Kidney epithelial cell (primary cell): Measurements from ENCODE around the gene DCP2. TPM values are rescaled to one million over a fixed set of nuclear protein-coding genes. Genes with fewer than 3 reads are reported as not detected.

ENCODE experiments used
- DNase-seq: peaks from one replicate; pipeline ENCODE4 v3.0.0-alpha.2; 2010; ENCODE audit warnings: low read depth
- H3K27me3 ChIP-seq: 2 replicates; pipeline ENCODE4 v1.6.0; 2011; ENCODE audit warnings: low read length; ENCODE audit not compliant: control insufficient read depth, insufficient read depth
- H3K36me3 ChIP-seq: 2 replicates; pipeline ENCODE4 v1.5.1; 2011; ENCODE audit warnings: low read length; ENCODE audit not compliant: control insufficient read depth, insufficient read depth
- H3K4me3 ChIP-seq: 2 replicates; pipeline ENCODE4 v1.5.1; 2011; ENCODE audit warnings: low read depth, mild to moderate bottlenecking, control low read depth, low read length
- CTCF ChIP-seq: IDR thresholded peaks from 2 replicates; pipeline ENCODE4 v1.5.1; 2011; ENCODE audit warnings: mild to moderate bottlenecking, moderate library complexity, low read length, control low read depth, inconsistent platforms; ENCODE audit not compliant: insufficient read depth, poor library complexity, severe bottlenecking
- total RNA-seq: library from RNA; depleted of rRNA; stranded (reverse); fragments of >200 nt; gene quantifications from 2 replicates; pipeline ENCODE4 v1.2.3, GENCODE V29; 2015

Gene DCP2
- total RNA-seq, 1 donor from 2014 or later: 33.4 TPM

- Histone ChIP-seq H3K27me3 (no peaks in the 10 kb centered on the region), H3K36me3 (no peaks in the 10 kb centered on the region), H3K4me3 (no peak overlapping the region)
- TF ChIP-seq CTCF: no peak
- no peak for DNase-seq
These were observed 23.9 kb downstream of the DCP2 start for GRCh38 chr5:113000466-113000865.

- Histone ChIP-seq H3K27me3 (no peaks in the 10 kb centered on the region), H3K36me3 (no peaks in the 10 kb centered on the region), H3K4me3 (no peak overlapping the region)
- no peak for DNase-seq
- no peak for TF ChIP-seq CTCF
These were observed 25.8 kb downstream of the DCP2 start for GRCh38 chr5:113002423-113002822.

GRCh38 chr5:113003763-113004162 is 27.2 kb downstream of the DCP2 start:
- DNase-seq: no peak
- no peaks in the 10 kb centered on the region for H3K27me3 ChIP-seq
- H3K36me3 ChIP-seq: no peaks in the 10 kb centered on the region
- H3K4me3 ChIP-seq: no peak overlapping the region
- no peak for TF ChIP-seq CTCF

- Histone ChIP-seq H3K27me3 (no peaks in the 10 kb centered on the region), H3K36me3 (no peaks in the 10 kb centered on the region), H3K4me3 (no peak overlapping the region)
- TF ChIP-seq CTCF: no peak
- no peak for DNase-seq
These were observed 28.9 kb downstream of the DCP2 start for GRCh38 chr5:113005454-113005853.

DNA sequence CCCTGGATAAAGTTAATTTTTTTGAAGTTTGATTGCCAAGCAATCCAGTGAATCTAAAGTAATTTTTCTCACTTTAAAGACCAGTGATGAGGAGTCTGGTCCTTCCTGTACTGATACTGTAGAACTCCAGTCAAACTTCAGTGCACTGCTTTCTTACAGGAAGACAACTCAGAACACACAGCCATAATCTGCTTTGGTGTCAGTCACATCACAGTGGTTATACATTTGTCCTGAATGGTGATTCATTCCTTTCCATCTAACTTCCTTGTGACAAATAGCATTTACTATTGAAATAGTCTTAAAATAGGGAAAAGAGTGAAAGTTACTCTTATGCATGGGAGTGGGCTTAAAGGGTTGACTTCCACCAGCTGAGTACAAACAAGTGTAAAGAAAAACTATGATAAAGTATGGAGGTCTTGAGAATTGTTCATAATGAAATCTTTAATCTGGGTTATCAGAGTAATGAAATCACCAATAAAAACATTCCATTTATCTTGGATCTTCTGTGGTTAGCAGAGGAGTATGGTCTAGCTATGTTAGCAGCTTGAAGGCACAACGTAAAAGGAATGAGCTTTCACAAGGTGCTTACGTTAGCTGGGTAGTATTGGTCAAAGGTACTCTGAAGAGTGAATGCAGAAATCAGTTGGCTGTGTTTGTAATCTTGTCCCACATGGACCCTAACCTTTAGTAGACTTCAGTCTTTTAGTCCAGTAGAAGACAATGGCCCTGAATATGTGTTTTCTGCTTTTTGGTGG is 41.5 kb downstream of the DCP2 start:
- DNase-seq: no peak
- no peaks in the 10 kb centered on the region for H3K27me3 ChIP-seq
- no peak overlapping the region for H3K4me3 ChIP-seq
- TF ChIP-seq CTCF: no peak
- no peaks in the 10 kb centered on the region for H3K36me3 ChIP-seq
